ENCODE data around the gene MRRF.

DNA sequence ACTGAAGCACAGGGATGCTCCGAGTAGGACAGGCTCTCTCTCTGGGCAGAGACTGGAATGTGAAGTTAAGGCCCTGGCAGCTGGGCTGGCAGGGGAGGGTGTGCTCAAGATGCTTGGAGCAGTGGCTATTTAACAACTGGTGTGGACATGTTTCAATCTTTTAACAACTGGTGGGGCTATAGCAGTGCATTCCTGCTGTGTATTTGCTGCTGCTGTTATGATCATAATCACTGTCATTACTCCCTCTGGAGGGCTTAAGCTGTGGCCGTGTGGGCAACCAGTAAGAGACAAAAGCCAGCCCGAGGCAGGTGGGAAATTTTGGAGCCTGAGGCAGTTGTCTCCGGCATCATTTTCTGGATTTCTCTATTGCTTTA is 72.9 kb downstream of the MRRF start:
- TF ChIP-seq, protein P1, sequence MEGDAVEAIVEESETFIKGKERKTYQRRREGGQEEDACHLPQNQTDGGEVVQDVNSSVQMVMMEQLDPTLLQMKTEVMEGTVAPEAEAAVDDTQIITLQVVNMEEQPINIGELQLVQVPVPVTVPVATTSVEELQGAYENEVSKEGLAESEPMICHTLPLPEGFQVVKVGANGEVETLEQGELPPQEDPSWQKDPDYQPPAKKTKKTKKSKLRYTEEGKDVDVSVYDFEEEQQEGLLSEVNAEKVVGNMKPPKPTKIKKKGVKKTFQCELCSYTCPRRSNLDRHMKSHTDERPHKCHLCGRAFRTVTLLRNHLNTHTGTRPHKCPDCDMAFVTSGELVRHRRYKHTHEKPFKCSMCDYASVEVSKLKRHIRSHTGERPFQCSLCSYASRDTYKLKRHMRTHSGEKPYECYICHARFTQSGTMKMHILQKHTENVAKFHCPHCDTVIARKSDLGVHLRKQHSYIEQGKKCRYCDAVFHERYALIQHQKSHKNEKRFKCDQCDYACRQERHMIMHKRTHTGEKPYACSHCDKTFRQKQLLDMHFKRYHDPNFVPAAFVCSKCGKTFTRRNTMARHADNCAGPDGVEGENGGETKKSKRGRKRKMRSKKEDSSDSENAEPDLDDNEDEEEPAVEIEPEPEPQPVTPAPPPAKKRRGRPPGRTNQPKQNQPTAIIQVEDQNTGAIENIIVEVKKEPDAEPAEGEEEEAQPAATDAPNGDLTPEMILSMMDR (IDR thresholded peaks at IDR 0.05), result no peak
- TF ChIP-seq POLR2A (IDR thresholded peaks at IDR 0.05), result no peak
